SK-N-MC (cell line): ENCODE data around the gene QSOX2.

Source experiments
- EZH2 ChIP-seq: fragments of 200-600 bp; sonication (generic); IDR thresholded peaks from one replicate; pipeline ENCODE4 v1.6.1; 2017; ENCODE audit warnings: antibody characterized with exemption
- FOXP2 ChIP-seq: optimal IDR thresholded peaks from 2 replicates; pipeline ENCODE3; 2011; ENCODE audit warnings: mild to moderate bottlenecking, moderate library complexity; ENCODE audit not compliant: insufficient read depth; ENCODE audit errors: extremely low read length, control extremely low read depth
- POLR2AphosphoS5 ChIP-seq: IDR thresholded peaks from 2 replicates; pipeline ENCODE4 v1.6.1; 2012; ENCODE audit warnings: mild to moderate bottlenecking, low read depth, low read length, borderline replicate concordance

DNA sequence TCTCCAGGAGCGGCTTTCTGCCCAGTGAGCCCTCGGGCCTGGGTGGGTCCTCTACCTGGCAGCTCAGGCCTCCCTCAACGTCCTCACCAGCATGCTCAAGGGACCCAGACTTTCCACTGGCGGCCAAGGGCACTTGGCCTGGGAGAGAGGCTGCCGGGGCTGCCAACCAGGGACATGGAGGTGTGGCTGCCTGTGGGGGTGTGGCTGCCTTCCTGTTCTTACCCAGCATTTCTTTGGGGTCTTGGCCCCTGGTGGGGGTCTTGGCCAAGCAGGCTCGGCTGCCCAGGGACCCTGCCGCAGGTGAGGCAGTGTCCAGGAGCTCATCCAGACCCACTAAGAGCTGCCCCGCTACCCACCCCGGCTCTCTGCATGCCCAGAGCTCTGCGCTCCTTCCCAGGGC, 7.2 kb upstream of the QSOX2 start:
- TF ChIP-seq EZH2 (no peak), POLR2AphosphoS5 (no peak), FOXP2 (no peak)
